GM12801 (cell line): ENCODE data around the gene GABPB1.

Experiments
- TF ChIP-seq, protein P1 (sequence below): IDR thresholded peaks from one replicate; pipeline ENCODE4 v1.5.1; 2011; ENCODE audit warnings: control low read depth; ENCODE audit not compliant: insufficient read length; ENCODE audit errors: extremely low read depth

GABPB1 gene

DNA sequence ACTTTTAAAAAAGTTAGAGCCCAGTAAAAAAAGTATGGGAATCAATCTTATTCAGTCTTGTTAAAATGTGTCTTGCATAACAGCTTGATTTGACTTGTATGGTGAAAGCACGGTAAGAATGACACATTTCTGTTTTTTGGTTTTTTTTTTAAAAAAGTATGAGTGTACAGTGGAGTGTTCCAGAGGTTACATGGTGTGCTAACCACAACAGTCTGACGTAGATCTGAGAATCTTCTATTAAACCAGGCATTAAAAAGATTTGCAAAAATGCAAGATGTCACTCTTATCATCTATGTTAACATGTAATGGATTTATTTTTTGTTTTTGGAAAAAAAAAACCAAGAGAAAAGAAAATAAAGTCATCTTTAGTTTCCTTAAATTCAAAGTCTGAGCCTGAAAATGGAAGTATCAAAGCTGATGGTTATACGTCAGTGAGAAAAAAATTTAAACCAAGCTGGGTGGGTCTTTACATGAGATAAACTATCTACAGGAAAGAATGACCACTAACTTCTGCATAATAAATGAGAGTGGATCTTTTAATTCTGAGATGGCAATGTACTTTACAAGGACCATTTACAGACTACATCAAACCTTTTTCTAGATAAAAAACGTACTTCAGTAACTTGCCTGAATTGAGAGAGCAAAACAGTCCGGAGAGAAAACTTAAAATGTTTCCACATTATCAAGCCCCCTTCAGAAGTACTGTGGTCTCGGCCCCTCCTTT is 1.6 kb downstream of the GABPB1 start:
- TF ChIP-seq, protein P1, sequence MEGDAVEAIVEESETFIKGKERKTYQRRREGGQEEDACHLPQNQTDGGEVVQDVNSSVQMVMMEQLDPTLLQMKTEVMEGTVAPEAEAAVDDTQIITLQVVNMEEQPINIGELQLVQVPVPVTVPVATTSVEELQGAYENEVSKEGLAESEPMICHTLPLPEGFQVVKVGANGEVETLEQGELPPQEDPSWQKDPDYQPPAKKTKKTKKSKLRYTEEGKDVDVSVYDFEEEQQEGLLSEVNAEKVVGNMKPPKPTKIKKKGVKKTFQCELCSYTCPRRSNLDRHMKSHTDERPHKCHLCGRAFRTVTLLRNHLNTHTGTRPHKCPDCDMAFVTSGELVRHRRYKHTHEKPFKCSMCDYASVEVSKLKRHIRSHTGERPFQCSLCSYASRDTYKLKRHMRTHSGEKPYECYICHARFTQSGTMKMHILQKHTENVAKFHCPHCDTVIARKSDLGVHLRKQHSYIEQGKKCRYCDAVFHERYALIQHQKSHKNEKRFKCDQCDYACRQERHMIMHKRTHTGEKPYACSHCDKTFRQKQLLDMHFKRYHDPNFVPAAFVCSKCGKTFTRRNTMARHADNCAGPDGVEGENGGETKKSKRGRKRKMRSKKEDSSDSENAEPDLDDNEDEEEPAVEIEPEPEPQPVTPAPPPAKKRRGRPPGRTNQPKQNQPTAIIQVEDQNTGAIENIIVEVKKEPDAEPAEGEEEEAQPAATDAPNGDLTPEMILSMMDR, result no peak

DNA sequence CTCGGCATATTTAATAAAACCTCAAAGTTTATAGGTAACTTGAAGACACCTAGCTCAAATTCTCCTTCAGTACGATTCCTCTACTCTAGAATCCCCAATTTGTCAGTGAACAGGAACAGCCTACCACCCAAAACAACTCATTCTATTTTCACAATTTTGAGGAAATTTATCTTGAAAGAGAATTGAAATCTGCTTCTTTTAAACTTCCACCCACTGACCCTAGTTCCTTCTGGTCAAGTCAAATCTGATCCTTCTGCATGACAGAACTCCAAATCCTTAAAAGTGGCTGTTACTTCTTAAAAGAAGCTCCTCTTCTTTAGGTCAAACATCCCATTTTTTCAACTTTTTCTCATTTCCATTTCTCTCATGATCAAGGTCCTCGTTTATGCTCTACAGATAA is 4.4 kb downstream of the GABPB1 start:
- TF ChIP-seq, protein P1, result no peak

DNA sequence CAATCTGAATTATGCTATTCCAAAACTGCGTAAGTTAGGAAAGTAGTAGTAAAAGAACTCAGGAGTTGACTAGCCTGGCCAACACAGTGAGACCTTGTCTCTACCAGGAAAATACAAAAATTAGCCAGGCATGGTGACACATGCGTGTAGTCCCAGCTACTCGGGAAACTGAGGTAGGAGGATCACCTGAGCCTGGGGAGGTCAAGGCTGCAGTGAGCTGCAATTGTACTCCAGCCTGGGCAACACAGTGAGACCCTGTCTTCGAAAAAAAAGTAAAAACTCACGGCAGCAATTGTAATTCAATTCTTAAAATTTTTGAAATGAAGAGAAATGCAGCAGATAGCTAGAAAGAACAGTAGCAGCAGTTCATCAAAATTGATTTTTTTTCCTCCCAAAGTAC is 9.7 kb downstream of the GABPB1 start:
- TF ChIP-seq, protein P1, result no peak

DNA sequence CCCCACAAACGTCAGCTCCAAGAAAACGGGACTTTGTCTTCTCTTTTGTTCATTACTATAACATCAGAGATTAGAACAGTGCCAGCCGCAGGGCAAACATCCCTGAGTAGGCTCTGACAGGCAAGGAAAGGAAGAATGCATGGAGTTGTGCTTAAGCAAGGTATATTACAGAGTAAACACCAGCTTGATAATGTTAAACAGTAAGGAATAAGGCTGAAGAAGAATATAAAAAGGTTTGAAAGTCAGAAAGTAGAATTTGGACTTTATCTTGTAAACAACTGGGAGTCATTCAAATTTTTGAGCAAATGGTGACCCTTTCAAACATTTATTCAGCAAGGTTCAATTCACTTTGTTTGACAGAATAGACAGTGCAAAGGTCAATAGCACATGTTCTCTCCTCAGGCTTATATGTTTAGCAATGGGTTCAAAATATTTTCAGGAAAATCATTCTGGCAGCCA is 11.0 kb downstream of the GABPB1 start:
- TF ChIP-seq, protein P1, result no peak

DNA sequence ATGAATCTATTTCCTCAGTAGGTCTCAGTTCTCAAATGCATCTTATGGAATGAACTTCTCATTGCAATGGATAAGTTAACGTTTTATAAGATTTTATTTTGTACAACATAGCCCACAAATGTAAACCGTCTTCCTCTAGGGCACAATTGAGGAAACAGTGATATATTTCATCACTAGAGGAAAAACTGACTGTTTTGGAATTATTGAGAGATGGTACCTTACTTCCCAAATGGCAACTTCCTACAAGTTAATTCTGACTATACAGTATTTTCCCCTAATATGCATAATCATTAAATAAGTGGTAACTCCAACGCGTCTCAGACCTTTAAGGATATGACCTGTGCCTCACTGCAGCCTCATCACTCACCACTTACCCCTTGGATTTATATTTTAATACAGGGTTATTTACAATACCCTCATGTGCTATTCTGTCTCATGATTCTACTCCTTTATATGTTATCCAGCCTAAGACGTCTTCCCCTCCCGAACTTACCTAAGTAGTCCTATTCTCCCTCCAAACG is 13.3 kb downstream of the GABPB1 start:
- TF ChIP-seq, protein P1, result no peak

DNA sequence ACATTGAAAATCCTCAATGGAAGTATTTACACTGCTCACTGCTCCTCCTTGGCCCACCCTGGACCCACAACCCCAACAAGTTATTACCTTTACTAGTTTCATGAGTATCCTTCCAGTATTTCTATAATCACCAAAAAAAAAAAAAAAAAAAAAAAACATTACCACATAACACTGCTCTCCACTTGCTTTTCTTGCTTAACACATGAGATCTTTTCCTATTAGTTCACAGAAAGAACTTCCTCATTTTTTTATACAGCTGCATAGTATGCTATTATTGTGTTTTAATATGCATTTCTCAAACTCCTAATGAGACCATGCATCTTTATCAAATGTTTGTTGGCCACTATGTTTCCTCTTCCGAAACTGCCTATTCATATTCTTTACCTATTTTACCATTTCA is 14.6 kb downstream of the GABPB1 start:
- TF ChIP-seq, protein P1, result no peak

DNA sequence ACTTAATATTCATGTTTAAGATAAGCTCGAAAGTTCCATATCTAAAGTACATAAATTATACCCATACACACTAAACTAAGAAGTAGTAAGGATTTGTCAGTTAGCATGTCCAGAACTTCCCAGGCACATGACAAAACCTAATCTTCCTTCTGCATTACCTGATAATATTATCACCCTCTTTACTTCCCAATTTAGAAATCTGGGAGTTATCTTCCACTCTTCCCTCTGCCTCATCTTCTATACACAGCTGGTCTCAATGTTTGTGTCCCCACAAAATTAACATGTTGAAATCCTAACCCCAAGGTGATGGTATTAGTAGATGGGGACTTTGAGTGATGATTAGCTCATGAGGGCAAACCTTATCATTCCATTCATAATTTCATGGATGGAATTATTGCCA is 15.3 kb downstream of the GABPB1 start:
- TF ChIP-seq, protein P1, result no peak
